Measurements from ENCODE around the gene INPP5D.
"Not testable (repeated sequence)": the region's sequence is repeated elsewhere in the genome, so short reads cannot be mapped to it uniquely, and the experiment has no call there.

The INPP5D gene

GRCh38 chr2:233059797-233060500 is at the start of gene INPP5D:
Gene INPP5D, plus strand, starts transcription at chr2:233060342. Its CDS starts 137 bp downstream, at chr2:233060479.
- peak; percentile 44 for DNase-seq (ENCODE audit: low spot score)

- no peak for DNase-seq (ENCODE audit: low spot score)
Measured at GRCh38 chr2:233010569-233011267, 49.4 kb upstream of the INPP5D start.

GRCh38 chr2:233011268-233011650 is 48.9 kb upstream of the INPP5D start:
- no peak for DNase-seq (ENCODE audit: low spot score)

GRCh38 chr2:233011702-233012131 is 48.4 kb upstream of the INPP5D start:
- no peak for DNase-seq (ENCODE audit: low spot score)

- no peak for DNase-seq (ENCODE audit: low spot score)
Measured at GRCh38 chr2:233012301-233012971, 47.7 kb upstream of the INPP5D start.

- peak; percentile 13 for DNase-seq (ENCODE audit: low spot score)
Measured at GRCh38 chr2:233013027-233013461, 47.1 kb upstream of the INPP5D start, which contains the start of gene NGEF. Gene NGEF, minus strand, starts transcription at chr2:233013256. Its CDS starts 38,366 bp downstream, at chr2:232974890.

- DNase-seq (ENCODE audit: low spot score): no peak
Measured at GRCh38 chr2:233013650-233014049, 46.5 kb upstream of the INPP5D start.

- no peak for DNase-seq (ENCODE audit: low spot score)
Measured at GRCh38 chr2:233015019-233015645, 45.0 kb upstream of the INPP5D start.

GRCh38 chr2:233017947-233018346 is 42.2 kb upstream of the INPP5D start:
- no peak for DNase-seq (ENCODE audit: low spot score)

- DNase-seq (ENCODE audit: low spot score): not testable (repeated sequence)
Measured at GRCh38 chr2:233019610-233020009, 40.5 kb upstream of the INPP5D start.

GRCh38 chr2:233020454-233020853 is 39.7 kb upstream of the INPP5D start:
- DNase-seq (ENCODE audit: low spot score): no peak

GRCh38 chr2:233021771-233022170 is 38.4 kb upstream of the INPP5D start:
- no peak for DNase-seq (ENCODE audit: low spot score)

- no peak for DNase-seq (ENCODE audit: low spot score)
Measured at GRCh38 chr2:233022561-233022960, 37.6 kb upstream of the INPP5D start.

GRCh38 chr2:233023007-233023760 is 37.0 kb upstream of the INPP5D start:
- DNase-seq (ENCODE audit: low spot score): no peak

- no peak for DNase-seq (ENCODE audit: low spot score)
Measured at GRCh38 chr2:233023761-233024410, 36.3 kb upstream of the INPP5D start.

GRCh38 chr2:233025706-233026105 is 34.4 kb upstream of the INPP5D start:
- DNase-seq (ENCODE audit: low spot score): no peak

GRCh38 chr2:233026198-233026813 is 33.8 kb upstream of the INPP5D start:
- DNase-seq (ENCODE audit: low spot score): peak; percentile 41

GRCh38 chr2:233029321-233029720 is 30.8 kb upstream of the INPP5D start:
- DNase-seq (ENCODE audit: low spot score): no peak

GRCh38 chr2:233031556-233032500 is 28.3 kb upstream of the INPP5D start:
- DNase-seq (ENCODE audit: low spot score): no peak
